Raji (cell line): ENCODE measurements around the gene SLC22A23.

Source experiments
- POLR2A ChIP-seq: IDR thresholded peaks from 2 replicates; pipeline ENCODE4 v1.6.1; 2011; ENCODE audit warnings: low read depth, low read length, control low read depth; ENCODE audit not compliant: insufficient read depth

Gene SLC22A23

GRCh38 chr6:3456898-3457709 is at the start of gene SLC22A23:
SLC22A23 (minus strand) TSS chr6:3457050; CDS start chr6:3456559, 491 bp downstream.
- TF ChIP-seq POLR2A, result no peak

- TF ChIP-seq POLR2A, result no peak
These were observed 49.4 kb upstream of the SLC22A23 start for GRCh38 chr6:3506200-3506599.

- no peak for TF ChIP-seq POLR2A
These were observed 48.3 kb upstream of the SLC22A23 start for GRCh38 chr6:3504938-3505805.

- TF ChIP-seq POLR2A, result no peak
These were observed 47.5 kb upstream of the SLC22A23 start for GRCh38 chr6:3504354-3504753.

GRCh38 chr6:3501826-3502500 is 45.1 kb upstream of the SLC22A23 start:
- TF ChIP-seq POLR2A, result no peak

GRCh38 chr6:3500262-3501014 is 43.6 kb upstream of the SLC22A23 start:
- no peak for TF ChIP-seq POLR2A

- no peak for TF ChIP-seq POLR2A
These were observed 42.8 kb upstream of the SLC22A23 start for GRCh38 chr6:3499603-3500002.

GRCh38 chr6:3496395-3496794 is 39.5 kb upstream of the SLC22A23 start:
- TF ChIP-seq POLR2A, result no peak

- TF ChIP-seq POLR2A, result no peak
These were observed 37.7 kb upstream of the SLC22A23 start for GRCh38 chr6:3494391-3495100.

GRCh38 chr6:3490625-3490980 is 33.8 kb upstream of the SLC22A23 start:
- no peak for TF ChIP-seq POLR2A

GRCh38 chr6:3489961-3490624 is 33.2 kb upstream of the SLC22A23 start:
- no peak for TF ChIP-seq POLR2A

GRCh38 chr6:3489027-3489757 is 32.3 kb upstream of the SLC22A23 start:
- TF ChIP-seq POLR2A, result no peak

GRCh38 chr6:3484946-3485345 is 28.1 kb upstream of the SLC22A23 start:
- no peak for TF ChIP-seq POLR2A
